GM12878 (cell line): Measurements from ENCODE around the gene AGBL4. TPM values are rescaled to one million over a fixed set of nuclear protein-coding genes. Genes with fewer than 3 reads are reported as not detected.

Experiments used
- ATAC-seq: fragments of 200-7000 bp; cut with Tn5 transposase; 3 replicates; pipeline ENCODE4 v1.9.1; 2020; ENCODE audit warnings: mild to moderate bottlenecking, moderate library complexity
- BruUV-seq: library from RNA; stranded (reverse); fragments of 400-500 nt; replicated peaks from 2 replicates; lab custom pipeline; 2021; lab: Mats Ljungman, UMichigan
- CTCF ChIA-PET: fragments of 300-600 bp; sonication (Branson Sonifier 250); formaldehyde crosslinking; extraction: SDS; loops from one replicate; lab custom pipeline; 2021; ENCODE audit warnings: inconsistent platforms; lab: Yijun Ruan, JAX
- POLR2A ChIA-PET: fragments of 350-600 bp; formaldehyde crosslinking; extraction: SDS; loops from one replicate; lab custom pipeline; 2021; ENCODE audit warnings: inconsistent platforms; lab: Charles Lee
- RAD21 ChIA-PET: fragments of 300-600 bp; sonication (Branson Sonifier 250); formaldehyde crosslinking; loops from one replicate; lab custom pipeline; 2023; ENCODE audit warnings: antibody characterized with exemption; ENCODE audit not compliant: unreplicated experiment; lab: Charles Lee
- SMC1A ChIA-PET: fragments of 300-600 bp; sonication (Branson Sonifier 250); formaldehyde crosslinking; loops from one replicate; lab custom pipeline; 2023; ENCODE audit not compliant: unreplicated experiment, uncharacterized antibody; lab: Charles Lee
- DNase-seq: peaks from one replicate; pipeline ENCODE4 v3.0.0-alpha.2; 2011; ENCODE audit warnings: low read depth, low spot score
- FAIRE-seq: peaks from 3 replicates; lab custom pipeline; 2011; peaks lifted over from hg19 to GRCh38; lab: Jason Lieb, UNC
- H2AFZ ChIP-seq: 2 replicates; pipeline ENCODE4 v1.6.0; 2011; ENCODE audit warnings: low read depth, low read length, control low read depth; ENCODE audit not compliant: control insufficient read depth
- H3K27ac ChIP-seq: 2 replicates; pipeline ENCODE4 v1.5.1; 2011; ENCODE audit warnings: control low read depth; ENCODE audit not compliant: control insufficient read depth, insufficient read depth
- H3K27me3 ChIP-seq, 2 experiments: replicated peaks in 1 of 2; 2 replicates each; pipeline versions ENCODE4 v1.6.0 to v1.6.1; 2011; ENCODE audit warnings: low read length in 1 of 2; ENCODE audit not compliant: control insufficient read depth in 2 of 2, insufficient read depth in 2 of 2
- H3K36me3 ChIP-seq, 2 experiments: 2 replicates each; pipeline ENCODE4 v1.5.1; 2011; ENCODE audit warnings: low read length in 1 of 2; ENCODE audit not compliant: control insufficient read depth in 2 of 2, insufficient read depth in 2 of 2
- H3K4me1 ChIP-seq: 2 replicates; pipeline ENCODE4 v1.6.1; 2011; ENCODE audit warnings: mild to moderate bottlenecking, low read length, moderate library complexity, mixed read lengths; ENCODE audit not compliant: control insufficient read depth, insufficient read depth
- H3K4me2 ChIP-seq: 2 replicates; pipeline ENCODE4 v1.6.0; 2011; ENCODE audit warnings: control low read depth; ENCODE audit not compliant: control insufficient read depth, insufficient read depth
- H3K4me3 ChIP-seq: fragments of 200-600 bp; sonication (generic); 2 replicates; pipeline ENCODE4 v1.5.1; 2016
- H3K79me2 ChIP-seq: 2 replicates; pipeline ENCODE4 v1.6.0; 2011; ENCODE audit warnings: low read length; ENCODE audit not compliant: control insufficient read depth, insufficient read depth
- H3K9ac ChIP-seq: 2 replicates; pipeline ENCODE4 v1.8.0; 2011; ENCODE audit warnings: low read length, control low read depth, mixed read lengths; ENCODE audit not compliant: control insufficient read depth, insufficient read depth
- H3K9me3 ChIP-seq: replicated peaks from 3 replicates; pipeline ENCODE4 v1.5.1; 2011; ENCODE audit warnings: mild to moderate bottlenecking, low read length; ENCODE audit not compliant: control insufficient read depth, insufficient read depth
- H4K20me1 ChIP-seq: 2 replicates; pipeline ENCODE4 v1.6.0; 2011; ENCODE audit not compliant: control insufficient read depth, insufficient read depth
- ATF3 ChIP-seq: IDR thresholded peaks from 2 replicates; pipeline ENCODE4 v1.6.1; 2011; ENCODE audit warnings: low read depth, mild to moderate bottlenecking, low read length, moderate library complexity, borderline replicate concordance; ENCODE audit errors: extremely low read depth
- ATF7 ChIP-seq: fragments of 450-650 bp; IDR thresholded peaks from 2 replicates; pipeline ENCODE4 v1.6.1; 2016; ENCODE audit warnings: low read depth, mild to moderate bottlenecking
- E2F8 ChIP-seq: fragments of 450-650 bp; IDR thresholded peaks from 2 replicates; pipeline ENCODE4 v1.6.1; 2018; ENCODE audit warnings: mild to moderate bottlenecking, low read depth, moderate library complexity; ENCODE audit not compliant: partially characterized antibody
- EP300 ChIP-seq, 2 experiments: fragments of 150-350 bp in 1 of 2; IDR thresholded peaks; 2 replicates each; pipeline ENCODE4 v1.6.1; 2011 to 2012; ENCODE audit warnings: low read depth in 2 of 2, low read length in 2 of 2, borderline replicate concordance in 1 of 2, improper control_type of control experiment in 1 of 2, inconsistent platforms in 1 of 2; ENCODE audit not compliant: control insufficient read depth in 1 of 2
- HDAC6 ChIP-seq: fragments of 200-600 bp; sonication (generic); IDR thresholded peaks from one replicate; pipeline ENCODE4 v1.8.0; 2017; ENCODE audit warnings: antibody characterized with exemption; ENCODE audit not compliant: unreplicated experiment
- HDGF ChIP-seq: fragments of 450-650 bp; IDR thresholded peaks from 2 replicates; pipeline ENCODE4 v1.6.1; 2016; ENCODE audit warnings: antibody characterized with exemption
- IRF4 ChIP-seq: IDR thresholded peaks from 2 replicates; pipeline ENCODE4 v1.6.1; 2011; ENCODE audit warnings: low read depth, low read length
- MTA3 ChIP-seq: IDR thresholded peaks from 2 replicates; pipeline ENCODE4 v1.6.1; 2012; ENCODE audit warnings: low read length, inconsistent platforms, borderline replicate concordance
- RB1 ChIP-seq: fragments of 450-650 bp; formaldehyde crosslinking; IDR thresholded peaks from 2 replicates; pipeline ENCODE4 v1.6.1; 2017; ENCODE audit warnings: mild to moderate bottlenecking, borderline replicate concordance
- RBBP5 ChIP-seq: fragments of 200-600 bp; sonication (generic); conservative IDR thresholded peaks from 2 replicates; pipeline ENCODE4 v1.6.1; 2016
- RUNX3 ChIP-seq: IDR thresholded peaks from 2 replicates; pipeline ENCODE4 v1.6.1; 2012; ENCODE audit warnings: low read length, inconsistent platforms
- SMC3 ChIP-seq: IDR thresholded peaks from 2 replicates; pipeline ENCODE4 v1.6.1; 2011; ENCODE audit warnings: low read length, improper control_type of control experiment, borderline replicate concordance
- SPI1 ChIP-seq: IDR thresholded peaks from 2 replicates; pipeline ENCODE4 v1.6.1; 2011; ENCODE audit warnings: low read depth, mild to moderate bottlenecking, low read length, moderate library complexity, borderline replicate concordance; ENCODE audit not compliant: insufficient read depth
- TAF1 ChIP-seq: IDR thresholded peaks from 2 replicates; pipeline ENCODE4 v1.6.1; 2011; ENCODE audit warnings: mild to moderate bottlenecking, low read depth, low read length, borderline replicate concordance
- ZNF384 ChIP-seq: IDR thresholded peaks from 2 replicates; pipeline ENCODE4 v1.6.1; 2012; ENCODE audit warnings: low read depth, mild to moderate bottlenecking, low read length, improper control_type of control experiment, borderline replicate concordance
- ZSCAN29 ChIP-seq: fragments of 450-650 bp; IDR thresholded peaks from 2 replicates; pipeline ENCODE4 v1.6.1; 2017; ENCODE audit warnings: mild to moderate bottlenecking, moderate library complexity
- ZZZ3 ChIP-seq: IDR thresholded peaks from 2 replicates; pipeline ENCODE4 v1.6.1; 2011; ENCODE audit warnings: low read depth; ENCODE audit not compliant: control insufficient read depth, insufficient read length
- WGBS: methylation state at CpG from one replicate; pipeline ENCODE4 v1.1.6; 2016; ENCODE audit warnings: low lambda C conversion rate; ENCODE audit not compliant: insufficient replicate concordance, insufficient coverage; ENCODE audit errors: missing lambda C conversion rate; 5-methylcytosine and 5-hydroxymethylcytosine counted together
- in situ Hi-C: fragments of 300-500 bp; cut with MboI; formaldehyde crosslinking; loops from 9 replicates; pipeline ENCODE4 v1.14.3; 2018; ENCODE audit warnings: mixed read lengths
- intact Hi-C: fragments of 100-400 bp; cut with micrococcal nuclease; formaldehyde crosslinking; loops from one replicate; pipeline ENCODE4 v1.14.2; 2022; ENCODE audit not compliant: unreplicated experiment
- polyA plus RNA-seq, 11 experiments: library from polyadenylated mRNA; depleted of rRNA in 4 of 11; unstranded in 6 of 11; stranded (reverse) in 5 of 11; fragments of >200 nt; fragmentation: Nextera tagmentation in 4 of 11; fragmentation: Illumina TruSeq in 1 of 11; extraction: Ambion mirVana in 4 of 11; extraction: Trizol in 1 of 11; gene quantifications; 1 replicate in 1 of 11; 2 replicates in 10 of 11; pipeline versions ENCODE4 v1.2.1 to v1.2.3, GENCODE V29; 2011 to 2016; ENCODE audit warnings: inconsistent platforms in 2 of 11, missing spikeins in 2 of 11, low read depth in 1 of 11
- total RNA-seq, 4 experiments: library from RNA; depleted of rRNA in 3 of 4; stranded (reverse); fragments of >200 nt in 3 of 4; fragmentation: Illumina TruSeq in 1 of 4; extraction: Trizol in 1 of 4; gene quantifications; 2 replicates each; pipeline versions ENCODE4 v1.2.1 to v1.2.3, GENCODE V29; 2013 to 2021
- TF ChIP-seq, protein P1 (sequence below): fragments of 450-650 bp; IDR thresholded peaks from 2 replicates; pipeline ENCODE4 v1.6.1; 2016; ENCODE audit warnings: mild to moderate bottlenecking

AGBL4 gene
- total and polyA plus RNA-seq, 10 of the 15 experiments (the other 5 are each of a cell fraction or from before 2014, with no cell fraction given) = 0.31 TPM; not detected in 9

DNA sequence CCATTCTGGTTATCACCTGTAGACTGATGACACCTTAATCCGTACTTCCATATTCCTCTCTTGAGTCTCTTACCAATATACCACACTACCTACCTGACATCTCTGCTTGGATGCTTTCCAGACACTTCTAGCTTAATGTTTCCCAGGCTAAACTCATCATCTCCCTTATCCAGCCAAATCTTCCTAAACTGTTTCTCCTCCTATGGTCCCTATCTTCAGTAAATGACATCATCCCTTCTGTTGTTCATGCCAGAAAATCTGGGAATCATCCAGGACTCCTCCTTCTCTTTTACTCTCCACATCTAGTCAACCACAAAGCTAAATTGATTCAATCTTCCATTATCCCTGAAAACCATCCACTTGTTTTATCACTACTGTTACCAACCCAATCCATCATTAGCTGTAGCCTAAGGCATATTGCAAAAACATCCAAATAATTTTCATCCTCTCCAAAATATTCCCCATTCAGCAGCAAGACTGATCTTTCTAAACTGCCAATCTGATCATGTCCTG lies 783.0 kb downstream of the AGBL4 start:
- no peak overlapping the region for H3K4me2 ChIP-seq
- H4K20me1 ChIP-seq = no peaks in the 10 kb centered on the region
- ATAC-seq (no peak), DNase-seq (no peak), FAIRE-seq (no peak)
- no peak overlapping the region for H2AFZ ChIP-seq
- H3K4me3 ChIP-seq = no peak overlapping the region
- H3K36me3 ChIP-seq = no peaks in the 10 kb centered on the region
- BruUV-seq = no TSS peak
- ChIA-PET CTCF (no interaction called here), RAD21 (no interaction called here), POLR2A (no interaction called here), SMC1A (interaction anchor here (0.6 kb wide), 1 partner anchor 1182 kb away, joined by 3 read pairs; no protein-coding TSS in a partner anchor)
- no peaks in the 10 kb centered on the region for H3K79me2 ChIP-seq
- in situ Hi-C loops (no loop called here), intact Hi-C loops (no loop called here)
- WGBS = 0% methylated on average over 1 of the region's 1 CpG
- H3K9ac ChIP-seq = no peak overlapping the region
- no peaks in the 10 kb centered on the region for H3K27me3 ChIP-seq
- H3K9me3 ChIP-seq = no peaks in the 10 kb centered on the region
- no peak overlapping the region for H3K27ac ChIP-seq
- H3K4me1 ChIP-seq = no peaks in the 10 kb centered on the region
- TF ChIP-seq ZSCAN29 = no peak
- no peak for TF ChIP-seq EP300 (IDR thresholded peaks at IDR 0.05; ENCODE audit: borderline replicate concordance in 1 of 2, control insufficient read depth in 1 of 2, low read depth in 2 of 2, low read length in 2 of 2)
- TF ChIP-seq ATF7 = no peak
- no peak for TF ChIP-seq SPI1
- no peak for TF ChIP-seq RBBP5
- no peak for TF ChIP-seq IRF4
- no peak for TF ChIP-seq ATF3
- no peak for TF ChIP-seq SMC3
- TF ChIP-seq ZZZ3 = no peak
- no peak for TF ChIP-seq E2F8
- TF ChIP-seq HDGF = no peak
- TF ChIP-seq ZNF384 = no peak
- no peak for TF ChIP-seq RUNX3
- no peak for TF ChIP-seq TAF1
- no peak for TF ChIP-seq RB1
- no peak for TF ChIP-seq HDAC6
- TF ChIP-seq, protein P1, sequence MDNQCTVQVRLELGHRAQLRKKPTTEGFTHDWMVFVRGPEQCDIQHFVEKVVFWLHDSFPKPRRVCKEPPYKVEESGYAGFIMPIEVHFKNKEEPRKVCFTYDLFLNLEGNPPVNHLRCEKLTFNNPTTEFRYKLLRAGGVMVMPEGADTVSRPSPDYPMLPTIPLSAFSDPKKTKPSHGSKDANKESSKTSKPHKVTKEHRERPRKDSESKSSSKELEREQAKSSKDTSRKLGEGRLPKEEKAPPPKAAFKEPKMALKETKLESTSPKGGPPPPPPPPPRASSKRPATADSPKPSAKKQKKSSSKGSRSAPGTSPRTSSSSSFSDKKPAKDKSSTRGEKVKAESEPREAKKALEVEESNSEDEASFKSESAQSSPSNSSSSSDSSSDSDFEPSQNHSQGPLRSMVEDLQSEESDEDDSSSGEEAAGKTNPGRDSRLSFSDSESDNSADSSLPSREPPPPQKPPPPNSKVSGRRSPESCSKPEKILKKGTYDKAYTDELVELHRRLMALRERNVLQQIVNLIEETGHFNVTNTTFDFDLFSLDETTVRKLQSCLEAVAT = no peak
- TF ChIP-seq MTA3 = no peak
